Activated CD8-positive, alpha-beta memory T cell treated with anti-CD3 and anti-CD28 coated beads, Interleukin-2, amount 50 U/mL, for 1 hour (primary cell): ENCODE measurements around the gene USP17L11.
"Not testable (repeated sequence)": the region's sequence is repeated elsewhere in the genome, so short reads cannot be mapped to it uniquely, and the experiment has no call there.

Experiments used
- DNase-seq: peaks from one replicate; pipeline ENCODE4 v3.0.0-alpha.2; 2020; ENCODE audit errors: extremely low read depth

The USP17L11 gene, protein sequence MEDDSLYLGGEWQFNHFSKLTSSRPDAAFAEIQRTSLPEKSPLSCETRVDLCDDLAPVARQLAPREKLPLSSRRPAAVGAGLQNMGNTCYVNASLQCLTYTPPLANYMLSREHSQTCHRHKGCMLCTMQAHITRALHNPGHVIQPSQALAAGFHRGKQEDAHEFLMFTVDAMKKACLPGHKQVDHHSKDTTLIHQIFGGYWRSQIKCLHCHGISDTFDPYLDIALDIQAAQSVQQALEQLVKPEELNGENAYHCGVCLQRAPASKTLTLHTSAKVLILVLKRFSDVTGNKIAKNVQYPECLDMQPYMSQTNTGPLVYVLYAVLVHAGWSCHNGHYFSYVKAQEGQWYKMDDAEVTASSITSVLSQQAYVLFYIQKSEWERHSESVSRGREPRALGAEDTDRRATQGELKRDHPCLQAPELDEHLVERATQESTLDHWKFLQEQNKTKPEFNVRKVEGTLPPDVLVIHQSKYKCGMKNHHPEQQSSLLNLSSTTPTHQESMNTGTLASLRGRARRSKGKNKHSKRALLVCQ

DNA sequence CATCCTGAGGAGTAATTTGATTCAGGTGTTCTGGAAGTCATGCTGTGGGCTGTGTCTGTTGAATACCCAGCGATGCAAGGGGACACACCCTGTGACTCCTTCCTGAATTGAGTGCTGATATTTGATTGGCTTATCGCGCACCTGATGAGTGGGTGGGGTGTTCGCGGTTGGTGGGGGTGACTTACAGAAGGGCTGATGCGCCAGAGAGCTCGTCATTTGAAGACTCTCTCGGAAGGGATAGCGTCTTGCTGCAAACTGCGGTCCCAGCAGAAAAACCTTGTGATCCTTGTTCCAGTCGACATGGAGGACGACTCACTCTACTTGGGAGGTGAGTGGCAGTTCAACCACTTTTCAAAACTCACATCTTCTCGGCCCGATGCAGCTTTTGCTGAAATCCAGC is at the start of gene USP17L11:
Gene USP17L11 (plus strand): TSS at position 301 of the 400 bp plus-strand sequence. CDS start 0 bp downstream, at position 301.
- not testable (repeated sequence) for DNase-seq

DNA sequence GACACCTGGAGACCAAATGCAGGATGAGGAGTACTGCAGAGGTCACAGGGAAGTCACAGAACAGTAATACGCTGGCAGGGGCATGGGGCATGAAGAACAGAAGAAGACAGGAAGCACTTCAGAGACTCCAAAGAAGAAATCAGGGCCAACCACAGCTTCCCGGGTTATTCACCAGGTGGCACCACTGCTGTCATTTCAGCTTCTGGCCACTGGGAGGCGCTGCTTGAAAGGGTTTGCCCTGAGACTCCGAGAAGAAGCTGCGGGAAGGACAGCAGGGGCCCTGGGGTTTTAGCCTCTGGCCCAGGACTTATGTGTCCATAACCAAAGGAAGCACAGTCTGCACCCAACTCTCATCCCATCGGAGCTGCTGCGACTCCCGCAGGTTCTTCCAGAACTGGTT is 49.2 kb upstream of the USP17L11 start:
- not testable (repeated sequence) for DNase-seq

DNA sequence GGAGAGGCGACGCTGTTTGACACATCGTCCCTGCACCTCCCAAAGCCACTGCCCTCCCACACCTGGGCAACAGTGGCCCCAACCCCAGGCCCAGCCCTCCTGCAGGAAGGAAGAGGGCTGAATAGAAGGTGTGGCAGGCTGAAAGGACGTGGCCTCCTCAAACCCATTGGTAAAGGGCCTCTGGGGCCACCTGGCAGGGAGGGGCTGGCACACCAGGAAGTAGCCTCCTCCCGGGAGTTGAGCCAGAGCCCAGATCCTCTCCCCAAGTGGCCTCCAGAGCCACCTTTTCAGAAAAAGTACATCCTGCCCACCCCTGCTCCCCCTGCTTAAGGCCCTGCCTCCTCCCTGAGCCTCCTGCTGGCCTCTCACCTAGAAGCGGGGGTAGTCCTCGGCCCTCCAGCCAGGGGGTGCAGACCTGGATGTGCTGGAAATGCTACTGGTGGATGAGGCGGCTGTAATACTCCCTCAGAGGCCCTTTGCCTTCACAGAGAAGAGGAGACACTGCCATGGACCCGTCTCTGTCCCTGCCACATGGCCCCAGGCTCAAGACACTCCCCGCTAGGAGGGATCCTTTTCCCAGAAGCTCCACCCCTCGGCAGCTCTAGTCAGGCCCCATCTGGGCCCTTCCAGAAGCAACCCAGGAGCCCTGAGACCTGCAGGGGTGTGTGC is 45.3 kb upstream of the USP17L11 start, which contains the start of gene FAM90A26:
Gene FAM90A26 (plus strand): TSS at position 619 of the 669 bp plus-strand sequence. CDS start 2,764 bp downstream, outside the sequence.
- not testable (repeated sequence) for DNase-seq

DNA sequence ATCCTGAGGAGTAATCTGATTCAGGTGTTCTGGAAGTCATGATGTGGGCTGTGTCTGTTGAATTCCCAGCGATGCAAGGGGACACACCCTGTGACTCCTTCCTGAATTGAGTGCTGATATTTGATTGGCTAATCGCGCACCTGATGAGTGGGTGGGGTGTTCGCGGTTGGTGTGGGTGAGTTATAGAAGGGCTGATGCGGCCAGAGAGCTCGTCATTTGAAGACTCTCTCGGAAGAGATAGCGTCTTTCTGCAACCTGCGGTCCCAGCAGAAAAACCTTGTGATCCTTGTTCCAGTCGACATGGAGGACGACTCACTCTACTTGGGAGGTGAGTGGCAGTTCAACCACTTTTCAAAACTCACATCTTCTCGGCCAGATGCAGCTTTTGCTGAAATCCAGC is 4.8 kb upstream of the USP17L11 start, which contains the start of gene USP17L10:
Gene USP17L10 (plus strand): TSS at position 301 of the 400 bp plus-strand sequence. CDS start 0 bp downstream, at position 301.
- not testable (repeated sequence) for DNase-seq

DNA sequence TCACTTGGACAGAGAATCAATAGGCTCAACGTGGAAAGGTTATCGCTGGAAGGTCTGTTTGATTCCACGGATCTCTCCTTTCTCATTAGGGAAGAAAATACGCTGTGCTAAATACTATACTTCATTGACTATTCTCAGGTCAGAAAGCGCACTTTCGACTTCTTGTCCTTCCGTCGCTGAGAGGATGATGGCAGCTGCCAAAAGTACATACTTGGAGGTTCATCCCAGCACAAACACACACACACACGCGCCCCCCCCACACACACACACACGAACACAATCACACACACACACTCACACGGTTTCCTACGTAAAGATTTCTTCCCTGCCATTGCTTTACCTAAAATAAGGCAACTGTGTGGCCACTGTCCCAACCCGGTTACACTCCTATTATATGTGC is 504 bp upstream of the USP17L11 start:
- not testable (repeated sequence) for DNase-seq

DNA sequence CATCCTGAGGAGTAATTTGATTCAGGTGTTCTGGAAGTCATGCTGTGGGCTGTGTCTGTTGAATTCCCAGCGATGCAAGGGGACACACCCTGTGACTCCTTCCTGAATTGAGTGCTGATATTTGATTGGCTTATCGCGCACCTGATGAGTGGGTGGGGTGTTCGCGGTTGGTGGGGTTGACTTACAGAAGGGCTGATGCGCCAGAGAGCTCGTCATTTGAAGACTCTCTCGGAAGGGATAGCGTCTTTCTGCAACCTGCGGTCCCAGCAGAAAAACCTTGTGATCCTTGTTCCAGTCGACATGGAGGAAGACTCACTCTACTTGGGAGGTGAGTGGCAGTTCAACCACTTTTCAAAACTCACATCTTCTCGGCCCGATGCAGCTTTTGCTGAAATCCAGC is 4.6 kb downstream of the USP17L11 start, which contains the start of gene USP17L12:
Gene USP17L12 (plus strand): TSS at position 301 of the 400 bp plus-strand sequence. CDS start 0 bp downstream, at position 301.
- not testable (repeated sequence) for DNase-seq

DNA sequence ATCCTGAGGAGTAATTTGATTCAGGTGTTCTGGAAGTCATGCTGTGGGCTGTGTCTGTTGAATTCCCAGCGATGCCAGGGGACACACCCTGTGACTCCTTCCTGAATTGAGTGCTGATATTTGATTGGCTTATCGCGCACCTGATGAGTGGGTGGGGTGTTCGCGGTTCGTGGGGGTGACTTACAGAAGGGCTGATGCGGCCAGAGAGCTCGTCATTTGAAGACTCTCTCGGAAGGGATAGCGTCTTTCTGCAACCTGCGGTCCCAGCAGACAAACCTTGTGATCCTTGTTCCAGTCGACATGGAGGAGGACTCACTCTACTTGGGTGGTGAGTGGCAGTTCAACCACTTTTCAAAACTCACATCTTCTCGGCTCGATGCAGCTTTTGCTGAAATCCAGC is 9.4 kb downstream of the USP17L11 start, which contains the start of gene USP17L13:
Gene USP17L13 (plus strand): TSS at position 301 of the 400 bp plus-strand sequence. CDS start 0 bp downstream, at position 301.
- DNase-seq, result not testable (repeated sequence)

DNA sequence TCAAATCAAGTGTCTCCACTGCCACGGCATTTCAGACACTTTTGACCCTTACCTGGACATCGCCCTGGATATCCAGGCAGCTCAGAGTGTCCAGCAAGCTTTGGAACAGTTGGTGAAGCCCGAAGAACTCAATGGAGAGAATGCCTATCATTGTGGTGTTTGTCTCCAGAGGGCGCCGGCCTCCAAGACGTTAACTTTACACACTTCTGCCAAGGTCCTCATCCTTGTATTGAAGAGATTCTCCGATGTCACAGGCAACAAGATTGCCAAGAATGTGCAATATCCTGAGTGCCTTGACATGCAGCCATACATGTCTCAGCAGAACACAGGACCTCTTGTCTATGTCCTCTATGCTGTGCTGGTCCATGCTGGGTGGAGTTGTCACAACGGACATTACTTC is 15.0 kb downstream of the USP17L11 start:
- not testable (repeated sequence) for DNase-seq

DNA sequence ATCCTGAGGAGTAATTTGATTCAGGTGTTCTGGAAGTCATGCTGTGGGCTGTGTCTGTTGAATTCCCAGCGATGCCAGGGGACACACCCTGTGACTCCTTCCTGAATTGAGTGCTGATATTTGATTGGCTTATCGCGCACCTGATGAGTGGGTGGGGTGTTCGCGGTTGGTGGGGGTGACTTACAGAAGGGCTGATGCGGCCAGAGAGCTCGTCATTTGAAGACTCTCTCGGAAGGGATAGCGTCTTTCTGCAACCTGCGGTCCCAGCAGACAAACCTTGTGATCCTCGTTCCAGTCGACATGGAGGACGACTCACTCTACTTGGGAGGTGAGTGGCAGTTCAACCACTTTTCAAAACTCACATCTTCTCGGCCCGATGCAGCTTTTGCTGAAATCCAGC is 18.9 kb downstream of the USP17L11 start, which contains the start of gene USP17L15:
Gene USP17L15 (plus strand): TSS at position 301 of the 400 bp plus-strand sequence. CDS start 0 bp downstream, at position 301.
- not testable (repeated sequence) for DNase-seq

DNA sequence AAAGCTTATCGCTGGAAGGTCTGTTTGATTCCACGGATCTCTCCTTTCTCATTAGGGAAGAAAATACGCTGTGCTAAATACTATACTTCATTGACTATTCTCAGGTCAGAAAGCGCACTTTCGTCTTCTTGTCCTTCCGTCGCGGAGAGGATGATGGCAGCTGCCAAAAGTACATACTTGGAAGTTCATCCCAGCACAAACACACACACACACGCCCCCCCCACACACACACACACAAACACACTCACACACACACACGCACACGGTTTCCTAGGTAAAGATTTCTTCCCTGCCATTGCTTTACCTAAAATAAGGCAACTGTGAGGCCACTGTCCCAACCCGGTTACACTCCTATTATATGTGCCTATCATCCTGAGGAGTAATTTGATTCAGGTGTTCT is 23.3 kb downstream of the USP17L11 start:
- not testable (repeated sequence) for DNase-seq

DNA sequence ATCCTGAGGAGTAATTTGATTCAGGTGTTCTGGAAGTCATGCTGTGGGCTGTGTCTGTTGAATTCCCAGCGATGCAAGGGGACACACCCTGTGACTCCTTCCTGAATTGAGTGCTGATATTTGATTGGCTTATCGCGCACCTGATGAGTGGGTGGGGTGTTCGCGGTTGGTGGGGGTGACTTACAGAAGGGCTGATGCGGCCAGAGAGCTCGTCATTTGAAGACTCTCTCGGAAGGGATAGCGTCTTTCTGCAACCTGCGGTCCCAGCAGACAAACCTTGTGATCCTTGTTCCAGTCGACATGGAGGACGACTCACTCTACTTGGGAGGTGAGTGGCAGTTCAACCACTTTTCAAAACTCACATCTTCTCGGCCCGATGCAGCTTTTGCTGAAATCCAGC is 28.4 kb downstream of the USP17L11 start, which contains the start of gene USP17L17:
Gene USP17L17 (plus strand): TSS at position 301 of the 400 bp plus-strand sequence. CDS start 0 bp downstream, at position 301.
- not testable (repeated sequence) for DNase-seq

DNA sequence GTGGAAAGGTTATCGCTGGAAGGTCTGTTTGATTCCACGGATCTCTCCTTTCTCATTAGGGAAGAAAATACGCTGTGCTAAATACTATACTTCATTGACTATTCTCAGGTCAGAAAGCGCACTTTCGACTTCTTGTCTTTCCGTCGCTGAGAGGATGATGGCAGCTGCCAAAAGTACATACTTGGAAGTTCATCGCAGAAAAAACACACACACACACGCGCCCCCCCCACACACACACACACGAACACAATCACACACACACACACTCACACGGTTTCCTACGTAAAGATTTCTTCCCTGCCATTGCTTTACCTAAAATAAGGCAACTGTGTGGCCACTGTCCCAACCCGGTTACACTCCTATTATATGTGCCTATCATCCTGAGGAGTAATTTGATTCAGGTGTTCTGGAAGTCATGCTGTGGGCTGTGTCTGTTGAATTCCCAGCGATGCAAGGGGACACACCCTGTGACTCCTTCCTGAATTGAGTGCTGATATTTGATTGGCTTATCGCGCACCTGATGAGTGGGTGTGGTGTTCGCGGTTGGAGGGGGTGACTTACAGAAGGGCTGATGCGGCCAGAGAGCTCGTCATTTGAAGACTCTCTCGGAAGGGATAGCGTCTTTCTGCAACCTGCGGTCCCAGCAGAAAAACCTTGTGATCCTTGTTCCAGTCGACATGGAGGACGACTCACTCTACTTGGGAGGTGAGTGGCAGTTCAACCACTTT is 32.9 kb downstream of the USP17L11 start, which contains the start of gene USP17L18:
Gene USP17L18 (plus strand): TSS at position 678 of the 728 bp plus-strand sequence. CDS start 0 bp downstream, at position 678.
- not testable (repeated sequence) for DNase-seq

DNA sequence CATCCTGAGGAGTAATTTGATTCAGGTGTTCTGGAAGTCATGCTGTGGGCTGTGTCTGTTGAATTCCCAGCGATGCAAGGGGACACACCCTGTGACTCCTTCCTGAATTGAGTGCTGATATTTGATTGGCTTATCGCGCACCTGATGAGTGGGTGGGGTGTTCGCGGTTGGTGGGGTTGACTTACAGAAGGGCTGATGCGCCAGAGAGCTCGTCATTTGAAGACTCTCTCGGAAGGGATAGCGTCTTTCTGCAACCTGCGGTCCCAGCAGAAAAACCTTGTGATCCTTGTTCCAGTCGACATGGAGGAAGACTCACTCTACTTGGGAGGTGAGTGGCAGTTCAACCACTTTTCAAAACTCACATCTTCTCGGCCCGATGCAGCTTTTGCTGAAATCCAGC is 37.9 kb downstream of the USP17L11 start, which contains the start of gene USP17L19:
Gene USP17L19 (plus strand): TSS at position 301 of the 400 bp plus-strand sequence. CDS start 0 bp downstream, at position 301.
- not testable (repeated sequence) for DNase-seq

DNA sequence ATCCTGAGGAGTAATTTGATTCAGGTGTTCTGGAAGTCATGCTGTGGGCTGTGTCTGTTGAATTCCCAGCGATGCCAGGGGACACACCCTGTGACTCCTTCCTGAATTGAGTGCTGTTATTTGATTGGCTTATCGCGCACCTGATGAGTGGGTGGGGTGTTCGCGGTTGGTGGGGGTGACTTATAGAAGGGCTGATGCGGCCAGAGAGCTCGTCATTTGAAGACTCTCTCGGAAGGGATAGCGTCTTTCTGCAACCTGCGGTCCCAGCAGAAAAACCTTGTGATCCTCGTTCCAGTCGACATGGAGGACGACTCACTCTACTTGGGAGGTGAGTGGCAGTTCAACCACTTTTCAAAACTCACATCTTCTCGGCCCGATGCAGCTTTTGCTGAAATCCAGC is 42.6 kb downstream of the USP17L11 start, which contains the start of gene USP17L20:
Gene USP17L20 (plus strand): TSS at position 301 of the 400 bp plus-strand sequence. CDS start 0 bp downstream, at position 301.
- DNase-seq, result not testable (repeated sequence)

DNA sequence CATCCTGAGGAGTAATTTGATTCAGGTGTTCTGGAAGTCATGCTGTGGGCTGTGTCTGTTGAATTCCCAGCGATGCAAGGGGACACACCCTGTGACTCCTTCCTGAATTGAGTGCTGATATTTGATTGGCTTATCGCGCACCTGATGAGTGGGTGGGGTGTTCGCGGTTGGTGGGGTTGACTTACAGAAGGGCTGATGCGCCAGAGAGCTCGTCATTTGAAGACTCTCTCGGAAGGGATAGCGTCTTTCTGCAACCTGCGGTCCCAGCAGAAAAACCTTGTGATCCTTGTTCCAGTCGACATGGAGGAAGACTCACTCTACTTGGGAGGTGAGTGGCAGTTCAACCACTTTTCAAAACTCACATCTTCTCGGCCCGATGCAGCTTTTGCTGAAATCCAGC is 47.4 kb downstream of the USP17L11 start, which contains the start of gene USP17L21:
Gene USP17L21 (plus strand): TSS at position 301 of the 400 bp plus-strand sequence. CDS start 0 bp downstream, at position 301.
- DNase-seq, result not testable (repeated sequence)
